Heart left ventricle (tissue), 13 donors: Measurements from ENCODE around the gene MYOF.

Experiments used
- POLR2A ChIP-seq, 2 donors: fragments of 450-650 bp; IDR thresholded peaks; one replicate each; pipeline ENCODE4 v1.6.1; 2017; ENCODE audit warnings: antibody characterized with exemption in 2 of 2, mild to moderate bottlenecking in 2 of 2, moderate library complexity in 2 of 2
- TF ChIP-seq, protein P1 (sequence below), 12 donors: fragments of 200-600 bp; sonication (generic) in 4 of 12; IDR thresholded peaks; one replicate each; pipeline versions ENCODE4 v1.5.0 to v1.8.0; 2018 to 2022; ENCODE audit warnings: antibody characterized with exemption in 12 of 12, mild to moderate bottlenecking in 5 of 12
- donor health status: ischemic (EF 13 %, LVEDD 7.1; RV severe dilation, severe dysfunction).
- donor health status: DM: no; HTN: yes; CAD: no.
- donor health status: DM: no; HTN: no; CAD: no.
- donor health status: ischemic (EF 25% LVEDD 6.9; RV normal size, moderate dysfunction).
- donor health status: ischemic (EF 25% LVEDD 5.7; RV mildly dilated, moderate dysfunction).
- donor health status: ischemic (EF 35%, LVEDD 5.7; RV mildly dilated, moderate dysfunction).
- donor health status: nonischemic (EF 11% LVEDD 7.7; RV severe dilation, severe dysfunction).
- donor health status: DM: yes; HTN: yes; CAD: no.
- donor health status: PGD.
- donor health status: ischemic (EF 29% LVEDD 5.4; RV normal size, mild dysfunction).
- donor health status: nonischemic (EF 23%, LVEDD 6.1; RV moderate dilation, normal function).

DNA sequence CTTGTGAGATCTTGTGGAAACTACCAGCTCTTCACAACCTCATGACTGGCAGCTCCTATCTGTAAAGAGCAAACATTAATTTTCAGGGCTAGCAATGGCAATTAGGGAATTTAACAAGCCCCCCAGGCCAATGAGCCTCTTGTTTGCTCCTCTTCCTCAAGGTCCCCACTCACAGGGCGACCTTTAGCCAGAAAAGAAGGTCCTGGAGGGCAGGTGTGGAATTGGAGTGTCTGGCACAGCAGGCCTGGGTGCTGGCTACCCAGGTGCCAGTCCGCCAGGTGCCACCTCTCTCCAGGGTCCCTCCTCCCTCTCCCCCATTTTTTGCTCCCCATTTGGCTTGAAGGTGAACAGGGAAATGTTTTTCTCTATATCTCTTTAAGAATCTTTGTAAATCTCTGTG, 12.4 kb upstream of the MYOF start:
- TF ChIP-seq, protein P1, sequence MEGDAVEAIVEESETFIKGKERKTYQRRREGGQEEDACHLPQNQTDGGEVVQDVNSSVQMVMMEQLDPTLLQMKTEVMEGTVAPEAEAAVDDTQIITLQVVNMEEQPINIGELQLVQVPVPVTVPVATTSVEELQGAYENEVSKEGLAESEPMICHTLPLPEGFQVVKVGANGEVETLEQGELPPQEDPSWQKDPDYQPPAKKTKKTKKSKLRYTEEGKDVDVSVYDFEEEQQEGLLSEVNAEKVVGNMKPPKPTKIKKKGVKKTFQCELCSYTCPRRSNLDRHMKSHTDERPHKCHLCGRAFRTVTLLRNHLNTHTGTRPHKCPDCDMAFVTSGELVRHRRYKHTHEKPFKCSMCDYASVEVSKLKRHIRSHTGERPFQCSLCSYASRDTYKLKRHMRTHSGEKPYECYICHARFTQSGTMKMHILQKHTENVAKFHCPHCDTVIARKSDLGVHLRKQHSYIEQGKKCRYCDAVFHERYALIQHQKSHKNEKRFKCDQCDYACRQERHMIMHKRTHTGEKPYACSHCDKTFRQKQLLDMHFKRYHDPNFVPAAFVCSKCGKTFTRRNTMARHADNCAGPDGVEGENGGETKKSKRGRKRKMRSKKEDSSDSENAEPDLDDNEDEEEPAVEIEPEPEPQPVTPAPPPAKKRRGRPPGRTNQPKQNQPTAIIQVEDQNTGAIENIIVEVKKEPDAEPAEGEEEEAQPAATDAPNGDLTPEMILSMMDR (IDR thresholded peaks at IDR 0.05): no peak
- TF ChIP-seq POLR2A (IDR thresholded peaks at IDR 0.05): no peak
